Retinal pigment epithelial cell (primary cell): Measurements from ENCODE around the gene SLC44A3.
A peak's percentile ranks its signal among the peaks of the same experiment; 100 is the strongest.

Experiments
- DNase-seq: peaks from one replicate; pipeline ENCODE4 v3.0.0-alpha.2; 2010; ENCODE audit warnings: low read depth
- H3K4me3 ChIP-seq: 2 replicates; pipeline ENCODE4 v1.5.1; 2011; ENCODE audit warnings: mild to moderate bottlenecking, low read length, control low read depth, moderate library complexity
- CTCF ChIP-seq: conservative IDR thresholded peaks from 2 replicates; pipeline ENCODE4 v1.5.1; 2011; ENCODE audit warnings: low read depth, low read length, control low read depth, inconsistent platforms

SLC44A3 gene

DNA sequence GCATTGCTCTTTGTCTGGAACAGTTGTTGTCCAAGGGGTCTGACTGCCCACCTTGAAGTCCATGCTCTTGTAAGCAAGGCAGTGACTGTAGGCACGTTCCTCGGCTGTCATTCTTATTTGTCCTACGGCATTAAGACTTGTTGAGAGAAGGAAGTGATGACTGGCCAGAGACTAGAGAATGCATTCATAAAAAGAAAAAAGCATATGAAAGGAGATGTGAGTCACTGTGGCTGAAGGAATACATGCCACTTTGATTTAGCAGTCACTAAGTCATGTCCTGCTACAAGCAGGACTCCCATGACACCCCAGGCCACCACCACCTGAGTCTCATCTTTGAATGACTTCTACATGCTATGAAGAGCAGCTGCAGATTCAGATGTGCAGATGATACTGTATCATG, 56.2 kb downstream of the SLC44A3 start:
- no peak for TF ChIP-seq CTCF
- DNase-seq = no peak
- H3K4me3 ChIP-seq = no peak overlapping the region

GRCh38 chr1:94878329-94878728, 58.2 kb downstream of the SLC44A3 start:
- DNase-seq = no peak
- no peak for TF ChIP-seq CTCF
- H3K4me3 ChIP-seq = no peak overlapping the region

GRCh38 chr1:94883691-94884090, 63.5 kb downstream of the SLC44A3 start:
- DNase-seq = no peak
- TF ChIP-seq CTCF = no peak
- H3K4me3 ChIP-seq = no peak overlapping the region

DNA sequence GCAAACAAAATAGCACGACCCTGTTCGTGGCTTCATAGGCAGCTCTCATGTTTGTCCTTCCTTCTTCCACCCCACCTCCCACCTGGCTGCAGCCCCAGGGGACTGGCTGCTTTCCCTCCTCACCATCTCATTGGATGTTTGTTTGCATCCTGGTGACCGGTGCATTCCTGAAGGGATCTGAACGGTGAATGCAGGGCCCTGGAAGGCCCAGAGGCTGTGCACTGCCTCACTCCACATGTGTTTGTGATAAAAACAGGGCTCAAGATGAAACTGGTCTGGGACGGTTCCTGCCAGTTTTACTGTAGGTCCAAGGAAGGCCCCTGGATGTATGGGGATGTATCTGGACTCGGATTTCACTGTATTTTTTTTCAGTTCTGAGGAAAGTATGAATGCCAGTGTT, 63.9 kb downstream of the SLC44A3 start:
- peak; percentile 64 for DNase-seq
- no peak overlapping the region for H3K4me3 ChIP-seq
- TF ChIP-seq CTCF = no peak

GRCh38 chr1:94884507-94884906, 64.3 kb downstream of the SLC44A3 start:
- no peak for TF ChIP-seq CTCF
- no peak for DNase-seq
- no peak overlapping the region for H3K4me3 ChIP-seq

GRCh38 chr1:94886361-94886760, 66.2 kb downstream of the SLC44A3 start:
- no peak for TF ChIP-seq CTCF
- DNase-seq = no peak

DNA sequence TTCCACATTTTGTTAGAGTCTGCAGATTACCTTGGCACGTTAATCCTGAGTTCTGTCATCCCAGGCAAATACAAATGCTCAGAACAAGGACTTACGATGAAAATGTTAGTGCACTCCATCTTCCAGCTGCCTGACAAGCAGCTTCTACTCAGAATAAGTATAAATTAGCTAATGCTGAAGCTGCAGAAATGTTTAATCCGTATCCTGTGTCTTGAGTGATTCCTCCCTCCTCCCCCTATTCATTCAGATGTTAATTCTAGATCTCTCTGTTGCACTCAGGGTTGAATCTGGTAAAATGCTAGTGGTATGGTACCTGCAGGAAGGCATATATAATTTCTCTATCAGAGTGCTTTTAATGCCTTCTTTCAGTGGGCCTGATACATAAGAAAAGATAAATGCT, 66.9 kb downstream of the SLC44A3 start:
- no peak for DNase-seq
- H3K4me3 ChIP-seq = no peak overlapping the region
- no peak for TF ChIP-seq CTCF

More at GRCh38 chr1:94886361-94886760, 66.2 kb downstream of the SLC44A3 start:
- H3K4me3 ChIP-seq = no peak overlapping the region
